ENCODE measurements around the gene RAB10.

DNA sequence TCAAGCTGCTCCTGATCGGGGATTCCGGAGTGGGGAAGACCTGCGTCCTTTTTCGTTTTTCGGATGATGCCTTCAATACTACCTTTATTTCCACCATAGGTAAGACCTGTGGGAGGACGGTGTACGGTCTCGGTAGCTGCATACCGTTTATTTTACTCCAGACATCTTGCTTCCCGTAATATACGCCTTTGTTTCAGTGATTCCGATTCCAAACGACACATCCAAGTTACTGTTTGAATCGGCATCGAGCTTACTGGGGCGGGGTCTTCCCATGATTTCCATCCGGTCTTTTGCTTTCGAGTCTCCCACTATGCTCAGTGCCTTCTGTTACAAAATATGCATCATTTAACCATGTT lies 731 bp downstream of the RAB10 start:
- no peak for TF ChIP-seq POLR2A (IDR thresholded peaks at IDR 0.05)
- TF ChIP-seq, protein P1, sequence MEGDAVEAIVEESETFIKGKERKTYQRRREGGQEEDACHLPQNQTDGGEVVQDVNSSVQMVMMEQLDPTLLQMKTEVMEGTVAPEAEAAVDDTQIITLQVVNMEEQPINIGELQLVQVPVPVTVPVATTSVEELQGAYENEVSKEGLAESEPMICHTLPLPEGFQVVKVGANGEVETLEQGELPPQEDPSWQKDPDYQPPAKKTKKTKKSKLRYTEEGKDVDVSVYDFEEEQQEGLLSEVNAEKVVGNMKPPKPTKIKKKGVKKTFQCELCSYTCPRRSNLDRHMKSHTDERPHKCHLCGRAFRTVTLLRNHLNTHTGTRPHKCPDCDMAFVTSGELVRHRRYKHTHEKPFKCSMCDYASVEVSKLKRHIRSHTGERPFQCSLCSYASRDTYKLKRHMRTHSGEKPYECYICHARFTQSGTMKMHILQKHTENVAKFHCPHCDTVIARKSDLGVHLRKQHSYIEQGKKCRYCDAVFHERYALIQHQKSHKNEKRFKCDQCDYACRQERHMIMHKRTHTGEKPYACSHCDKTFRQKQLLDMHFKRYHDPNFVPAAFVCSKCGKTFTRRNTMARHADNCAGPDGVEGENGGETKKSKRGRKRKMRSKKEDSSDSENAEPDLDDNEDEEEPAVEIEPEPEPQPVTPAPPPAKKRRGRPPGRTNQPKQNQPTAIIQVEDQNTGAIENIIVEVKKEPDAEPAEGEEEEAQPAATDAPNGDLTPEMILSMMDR (IDR thresholded peaks at IDR 0.05): no peak
